Measurements from ENCODE around the gene PIK3CA. TPM values are rescaled to one million over a fixed set of nuclear protein-coding genes. Genes with fewer than 3 reads are reported as not detected.

PIK3CA gene
- total RNA-seq, 1 experiment from 2014 or later: 12.0 TPM

DNA sequence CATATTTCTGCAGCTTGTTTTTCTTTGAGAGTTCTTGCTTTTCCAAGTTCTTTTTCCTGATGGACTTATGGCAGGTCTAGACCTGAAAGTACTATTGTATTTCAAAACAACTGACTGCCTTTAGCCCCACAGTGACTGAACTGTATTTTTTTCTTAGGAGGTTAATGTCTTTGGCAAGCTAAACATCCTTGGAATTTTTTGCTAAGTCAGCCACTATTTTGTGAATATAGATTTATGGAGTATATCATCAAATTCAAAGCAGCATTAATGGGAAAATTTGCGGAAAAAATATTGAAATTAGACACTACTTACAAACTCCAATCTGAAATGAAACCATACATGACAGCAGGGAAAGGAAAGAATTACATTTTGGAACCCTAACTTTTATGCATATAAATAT, 8.6 kb downstream of the PIK3CA start:
- Histone ChIP-seq H3K23me2 (ENCODE audit: insufficient read length, low read depth, low read length, poor library complexity, severe bottlenecking) (no peaks in the 10 kb centered on the region), H3K9ac (ENCODE audit: extremely low read depth, insufficient read length, low read length) (no peak overlapping the region), H4K20me1 (ENCODE audit: control insufficient read depth, insufficient read depth, insufficient read length) (no peaks in the 10 kb centered on the region), H3K27me3 (ENCODE audit: insufficient read depth, low read length) (no peaks in the 10 kb centered on the region), H3K18ac (ENCODE audit: insufficient read length, low read depth, low read length) (no peak overlapping the region), H3K4ac (ENCODE audit: low read depth, low read length) (no peak overlapping the region), H2BK120ac (ENCODE audit: low read depth, low read length, poor library complexity, severe bottlenecking) (no peak overlapping the region), H2BK20ac (ENCODE audit: low read depth, low read length, poor library complexity, severe bottlenecking) (no peak overlapping the region), H3K79me2 (ENCODE audit: insufficient read depth, low read length) (peaks cover 2% of the 10 kb centered on the region; the same call in 1 of the 2 replicates), H4K8ac (replicated peaks; ENCODE audit: insufficient read length, low read depth, low read length) (no peak overlapping the region), H4K5ac (ENCODE audit: insufficient read length, low read depth, low read length) (no peak overlapping the region), H2BK5ac (ENCODE audit: insufficient read length, low read length) (no peak overlapping the region), H3K9me3 (ENCODE audit: control insufficient read depth, low read depth, low read length) (no peaks in the 10 kb centered on the region), H4K91ac (ENCODE audit: insufficient read length, low read depth, low read length) (no peak overlapping the region), H2BK15ac (ENCODE audit: low read depth, low read length) (no peak overlapping the region), H3K23ac (ENCODE audit: insufficient read length, low read depth, low read length) (no peak overlapping the region), H2AK5ac (ENCODE audit: insufficient read length, low read length) (no peak overlapping the region), H3K14ac (ENCODE audit: insufficient read depth, low read length) (no peak overlapping the region), H2BK12ac (ENCODE audit: insufficient read length, low read depth, low read length) (no peak overlapping the region), H3K4me1 (ENCODE audit: insufficient read depth, low read length) (no peaks in the 10 kb centered on the region), H3K4me2 (ENCODE audit: insufficient read depth, insufficient read length, low read length) (no peak overlapping the region), H3K56ac (ENCODE audit: insufficient read length, low read depth, low read length) (no peak overlapping the region), H3K79me1 (ENCODE audit: insufficient read depth, low read depth, low read length, poor library complexity, severe bottlenecking) (no peaks in the 10 kb centered on the region), H3T11ph (ENCODE audit: low read length) (no peak overlapping the region), H2AFZ (ENCODE audit: low read length) (no peak overlapping the region), H3K27ac (ENCODE audit: insufficient read length, low read depth, low read length) (no peak overlapping the region)
- no peak for DNase-seq
- TF ChIP-seq, protein P1, sequence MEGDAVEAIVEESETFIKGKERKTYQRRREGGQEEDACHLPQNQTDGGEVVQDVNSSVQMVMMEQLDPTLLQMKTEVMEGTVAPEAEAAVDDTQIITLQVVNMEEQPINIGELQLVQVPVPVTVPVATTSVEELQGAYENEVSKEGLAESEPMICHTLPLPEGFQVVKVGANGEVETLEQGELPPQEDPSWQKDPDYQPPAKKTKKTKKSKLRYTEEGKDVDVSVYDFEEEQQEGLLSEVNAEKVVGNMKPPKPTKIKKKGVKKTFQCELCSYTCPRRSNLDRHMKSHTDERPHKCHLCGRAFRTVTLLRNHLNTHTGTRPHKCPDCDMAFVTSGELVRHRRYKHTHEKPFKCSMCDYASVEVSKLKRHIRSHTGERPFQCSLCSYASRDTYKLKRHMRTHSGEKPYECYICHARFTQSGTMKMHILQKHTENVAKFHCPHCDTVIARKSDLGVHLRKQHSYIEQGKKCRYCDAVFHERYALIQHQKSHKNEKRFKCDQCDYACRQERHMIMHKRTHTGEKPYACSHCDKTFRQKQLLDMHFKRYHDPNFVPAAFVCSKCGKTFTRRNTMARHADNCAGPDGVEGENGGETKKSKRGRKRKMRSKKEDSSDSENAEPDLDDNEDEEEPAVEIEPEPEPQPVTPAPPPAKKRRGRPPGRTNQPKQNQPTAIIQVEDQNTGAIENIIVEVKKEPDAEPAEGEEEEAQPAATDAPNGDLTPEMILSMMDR (conservative IDR thresholded peaks at IDR 0.05): no peak
- no peaks in the 10 kb centered on the region for H3K36me3 Mint-ChIP-seq (ENCODE audit: insufficient read depth in 1 of 3, low read depth in 3 of 3)
- no peaks in the 10 kb centered on the region for H3K9me3 Mint-ChIP-seq
- H3K4me1 Mint-ChIP-seq: peaks cover under 1 to 7% of the 10 kb centered on the region in 2 experiments; a peak in 2 of 4 replicates
- H3K27ac Mint-ChIP-seq: no peak overlapping the region
- no peak overlapping the region for H3K4me3 Mint-ChIP-seq
- no CpG with 5 or more reads among the region's 1 CpG for WGBS (ENCODE audit: extremely low coverage, insufficient read length, low lambda C conversion rate)
- no peaks in the 10 kb centered on the region for H3K27me3 Mint-ChIP-seq (ENCODE audit: low read depth)

Data from H9 (cell line).